ENCODE measurements around the gene PSMA2. TPM values are rescaled to one million over a fixed set of nuclear protein-coding genes. Genes with fewer than 3 reads are reported as not detected.

PSMA2 gene
- polyA plus RNA-seq, 3 donors, result 51.8 to 294 (median 283) TPM

- H3K4me3 ChIP-seq (replicated peaks in 1 of 3; ENCODE audit: low read depth in 2 of 3, low read length in 3 of 3), result peak overlapping the region; percentile 90 to 100 (median 98)
- intact Hi-C loops (cut with micrococcal nuclease), result no loop called here
- DNase-seq, result no peak
- H3K9ac ChIP-seq (ENCODE audit: insufficient read depth, low read length, poor library complexity, severe bottlenecking), result peak overlapping the region; percentile 91
- peaks cover 29% of the 10 kb centered on the region for H4K20me1 ChIP-seq (ENCODE audit: insufficient read depth, low read length)
- peak overlapping the region in 4 of 7 donors; percentile 97 to 99 (median 98) for H3K27ac Mint-ChIP-seq
- H3K4me1 Mint-ChIP-seq, result peaks cover 63% of the 10 kb centered on the region
- peaks cover 32 to 51% of the 10 kb centered on the region in 2 donors for H3K4me1 ChIP-seq (ENCODE audit: control insufficient read depth in 1 of 2, insufficient read depth in 2 of 2, low read length in 2 of 2)
- peak overlapping the region; percentile 88 for H2AFZ ChIP-seq (ENCODE audit: insufficient read depth, low read depth, low read length, poor library complexity, severe bottlenecking)
- H3K36me3 ChIP-seq (replicated peaks in 1 of 2; ENCODE audit: control insufficient read depth in 1 of 2, insufficient read depth in 2 of 2, low read length in 2 of 2), result peaks cover 13 to 16% of the 10 kb centered on the region in 2 donors
- peaks cover 0 to 3% (median 0%) of the 10 kb centered on the region in 7 donors for H3K9me3 Mint-ChIP-seq
- H3K36me3 Mint-ChIP-seq, result peaks cover 11 to 14% of the 10 kb centered on the region in 2 donors
- WGBS (ENCODE audit: insufficient coverage), result no CpG with 5 or more reads among the region's 5 CpGs
- H3K4me3 Mint-ChIP-seq, result peak overlapping the region; percentile 99 to 100
- TF ChIP-seq CTCF (IDR thresholded peaks at IDR 0.05), result no peak
- no peaks in the 10 kb centered on the region for H3K27me3 ChIP-seq (ENCODE audit: control insufficient read depth in 2 of 2, insufficient read depth in 2 of 2, low read length in 2 of 2)
- no peaks in the 10 kb centered on the region for H3K9me3 ChIP-seq (replicated peaks in 1 of 2; ENCODE audit: control insufficient read depth in 1 of 2, insufficient read depth in 1 of 2, low read length in 2 of 2)
- H3K27ac ChIP-seq (ENCODE audit: low read depth in 1 of 2, low read length in 2 of 2), result peak overlapping the region in 1 of 2 donors; percentile 94
- H3K79me2 ChIP-seq (ENCODE audit: insufficient read depth, low read length), result peaks cover 76% of the 10 kb centered on the region
- no peaks in the 10 kb centered on the region for H3K27me3 Mint-ChIP-seq (ENCODE audit: low read depth in 3 of 3)
- peak overlapping the region; percentile 92 for H3K4me2 ChIP-seq (replicated peaks; ENCODE audit: extremely low read depth, low read length, poor library complexity, severe bottlenecking)
Observed at GRCh38 chr7:42930889-42931288, 1.1 kb downstream of the PSMA2 start.

- Mint-ChIP-seq H3K27ac (peak overlapping the region in 3 of 7 donors; percentile 3 to 22 (median 14)), H3K36me3 (peaks cover 17 to 18% of the 10 kb centered on the region in 2 donors)
- no peak overlapping the region for H3K4me2 ChIP-seq (replicated peaks; ENCODE audit: extremely low read depth, low read length, poor library complexity, severe bottlenecking)
Observed at GRCh38 chr7:42929449-42929848, 2.5 kb downstream of the PSMA2 start.

More at GRCh38 chr7:42929449-42929848, 2.5 kb downstream of the PSMA2 start:
- H3K36me3 ChIP-seq (replicated peaks in 1 of 2; ENCODE audit: control insufficient read depth in 1 of 2, insufficient read depth in 2 of 2, low read length in 2 of 2), result peaks cover 15 to 20% of the 10 kb centered on the region in 2 donors
- H3K4me1 ChIP-seq (ENCODE audit: control insufficient read depth in 1 of 2, insufficient read depth in 2 of 2, low read length in 2 of 2), result peaks cover 37 to 57% of the 10 kb centered on the region in 2 donors
- Mint-ChIP-seq H3K4me3 (no peak overlapping the region), H3K27me3 (ENCODE audit: low read depth in 3 of 3) (no peaks in the 10 kb centered on the region), H3K9me3 (peaks cover 0 to 3% (median 0%) of the 10 kb centered on the region in 7 donors), H3K4me1 (peaks cover 67% of the 10 kb centered on the region)
- H3K79me2 ChIP-seq (ENCODE audit: insufficient read depth, low read length), result peaks cover 91% of the 10 kb centered on the region
- H4K20me1 ChIP-seq (ENCODE audit: insufficient read depth, low read length), result peaks cover 42% of the 10 kb centered on the region
- no peak overlapping the region for H3K27ac ChIP-seq (ENCODE audit: low read depth in 1 of 2, low read length in 2 of 2)
- no peak for DNase-seq
- H3K9me3 ChIP-seq (replicated peaks in 1 of 2; ENCODE audit: control insufficient read depth in 1 of 2, insufficient read depth in 1 of 2, low read length in 2 of 2), result no peaks in the 10 kb centered on the region
- H3K27me3 ChIP-seq (ENCODE audit: control insufficient read depth in 2 of 2, insufficient read depth in 2 of 2, low read length in 2 of 2), result no peaks in the 10 kb centered on the region
- H2AFZ ChIP-seq (ENCODE audit: insufficient read depth, low read depth, low read length, poor library complexity, severe bottlenecking), result no peak overlapping the region
- WGBS (ENCODE audit: insufficient coverage), result 64% methylated on average over 3 of the region's 3 CpGs
- intact Hi-C loops (cut with micrococcal nuclease), result no loop called here
- H3K9ac ChIP-seq (ENCODE audit: insufficient read depth, low read length, poor library complexity, severe bottlenecking), result no peak overlapping the region
- H3K4me3 ChIP-seq (replicated peaks in 1 of 3; ENCODE audit: low read depth in 2 of 3, low read length in 3 of 3), result no peak overlapping the region
- no peak for TF ChIP-seq CTCF (IDR thresholded peaks at IDR 0.05)
